ENCODE data around the gene HYAL1. TPM values are rescaled to one million over a fixed set of nuclear protein-coding genes. Genes with fewer than 3 reads are reported as not detected.
"Not testable (repeated sequence)": the region's sequence is repeated elsewhere in the genome, so short reads cannot be mapped to it uniquely, and the experiment has no call there.

The HYAL1 gene
- polyA plus RNA-seq, 12 donors, result 0.95 to 3.3 (median 1.8) TPM; not detected in 2

GRCh38 chr3:50294492-50295403, 8.6 kb downstream of the HYAL1 start:
- no peak for DNase-seq

GRCh38 chr3:50294089-50294488, 9.3 kb downstream of the HYAL1 start:
- DNase-seq, result no peak

- no peak for DNase-seq
Measured at GRCh38 chr3:50293079-50293801, 10.1 kb downstream of the HYAL1 start.

GRCh38 chr3:50292159-50293078, 11.0 kb downstream of the HYAL1 start, which contains the start of gene IFRD2:
IFRD2 (minus strand) TSS chr3:50292429; CDS start chr3:50292274, 155 bp downstream.
- DNase-seq, result peak; percentile 98

- DNase-seq, result no peak
Measured at GRCh38 chr3:50290161-50290641, 13.2 kb downstream of the HYAL1 start.

- DNase-seq, result no peak
Measured at GRCh38 chr3:50289130-50289529, 14.2 kb downstream of the HYAL1 start.

GRCh38 chr3:50288387-50289007, 14.9 kb downstream of the HYAL1 start:
- DNase-seq, result no peak

GRCh38 chr3:50287262-50287661, 16.1 kb downstream of the HYAL1 start:
- DNase-seq, result no peak

- DNase-seq, result no peak
Measured at GRCh38 chr3:50286322-50287227, 16.8 kb downstream of the HYAL1 start.

GRCh38 chr3:50284121-50284520, 19.3 kb downstream of the HYAL1 start:
- not testable (repeated sequence) for DNase-seq

GRCh38 chr3:50279255-50280016, 23.9 kb downstream of the HYAL1 start:
- DNase-seq, result no peak

- no peak for DNase-seq
Measured at GRCh38 chr3:50278880-50279224, 24.5 kb downstream of the HYAL1 start, which contains the start of gene LSMEM2. LSMEM2 (plus strand) TSS chr3:50279087; CDS start chr3:50279114, 27 bp downstream.

- no peak for DNase-seq
Measured at GRCh38 chr3:50278123-50278879, 25.1 kb downstream of the HYAL1 start.

GRCh38 chr3:50276762-50277101, 26.6 kb downstream of the HYAL1 start:
- DNase-seq, result no peak

- no peak for DNase-seq
Measured at GRCh38 chr3:50275996-50276761, 27.2 kb downstream of the HYAL1 start.

GRCh38 chr3:50275141-50275995, 28.0 kb downstream of the HYAL1 start:
- DNase-seq, result no peak

Data from muscle of arm (tissue), 12 donors.